Activated naive CD8-positive, alpha-beta T cell (primary cell): ENCODE measurements around the gene CFAP77.

Source experiments
- H3K27ac Mint-ChIP-seq: one replicate; pipeline ENCODE4 v1.8.0; 2021; ENCODE audit warnings: mixed read lengths
- H3K27me3 Mint-ChIP-seq: one replicate; pipeline ENCODE4 v1.8.0; 2021; ENCODE audit warnings: mixed read lengths
- H3K36me3 Mint-ChIP-seq: one replicate; pipeline ENCODE4 v1.8.0; 2021; ENCODE audit warnings: mixed read lengths
- H3K4me1 Mint-ChIP-seq: one replicate; pipeline ENCODE4 v1.8.0; 2021; ENCODE audit warnings: low read depth, mixed read lengths
- H3K4me3 Mint-ChIP-seq: one replicate; pipeline ENCODE4 v1.8.0; 2021; ENCODE audit warnings: mild to moderate bottlenecking, mixed read lengths
- H3K9me3 Mint-ChIP-seq: one replicate; pipeline ENCODE4 v1.8.0; 2021; ENCODE audit warnings: low read depth, mixed read lengths

CFAP77 gene

DNA sequence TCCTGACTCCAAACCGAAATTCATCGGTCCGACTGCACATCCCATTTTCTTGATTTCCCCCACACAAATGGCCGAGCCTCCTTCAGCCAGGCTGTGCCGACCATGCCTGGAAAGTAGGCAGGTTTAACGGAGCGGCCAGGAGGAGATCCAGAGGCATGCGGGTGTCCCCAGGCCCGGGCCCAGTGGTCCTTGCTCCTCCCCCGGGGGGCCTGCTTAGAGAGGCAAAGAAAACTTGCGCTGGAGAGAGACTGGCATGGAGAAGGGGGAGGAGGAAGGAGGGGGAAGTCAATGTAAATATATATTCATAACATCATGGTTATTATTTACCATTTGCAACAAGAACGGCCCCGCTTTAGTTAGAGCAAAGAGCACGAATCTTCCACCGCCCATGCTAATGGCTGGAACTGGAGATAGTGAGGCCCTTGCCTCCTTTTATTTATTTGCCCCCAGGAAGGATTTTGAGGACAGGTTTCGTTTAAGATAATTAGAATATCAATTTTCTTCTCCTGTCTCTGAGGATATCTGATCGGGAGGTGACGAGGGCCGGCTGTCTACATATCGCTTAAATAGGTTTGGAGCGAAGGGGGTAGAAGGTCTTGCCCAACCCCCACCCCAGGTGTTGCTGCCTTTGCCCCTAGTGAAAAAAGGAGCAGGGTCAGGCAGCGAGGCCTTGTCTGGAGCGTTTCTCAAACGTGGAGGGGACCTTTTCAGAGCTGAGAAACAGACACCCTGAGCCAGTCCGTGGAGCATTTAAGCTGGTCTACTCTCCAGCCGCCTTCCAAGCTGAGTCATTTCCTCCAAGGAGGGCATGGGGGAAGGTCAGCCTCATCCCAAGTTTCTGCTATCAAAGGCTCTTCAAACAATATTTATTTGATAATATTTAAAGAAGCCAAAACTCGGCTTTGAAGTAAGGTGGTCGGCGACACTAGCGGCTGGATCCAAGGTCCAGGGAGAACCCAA lies 174.9 kb downstream of the CFAP77 start:
- H3K4me3 Mint-ChIP-seq: no peak overlapping the region
- no peaks in the 10 kb centered on the region for H3K9me3 Mint-ChIP-seq
- H3K36me3 Mint-ChIP-seq: no peaks in the 10 kb centered on the region
- peaks cover 16% of the 10 kb centered on the region for H3K4me1 Mint-ChIP-seq
- H3K27ac Mint-ChIP-seq: no peak overlapping the region
- peaks cover 33% of the 10 kb centered on the region for H3K27me3 Mint-ChIP-seq

- H3K27ac Mint-ChIP-seq: peak overlapping the region; percentile 72
- no peaks in the 10 kb centered on the region for H3K9me3 Mint-ChIP-seq
- H3K4me1 Mint-ChIP-seq: peaks cover 17% of the 10 kb centered on the region
- peaks cover 34% of the 10 kb centered on the region for H3K27me3 Mint-ChIP-seq
- H3K36me3 Mint-ChIP-seq: no peaks in the 10 kb centered on the region
- H3K4me3 Mint-ChIP-seq: peak overlapping the region; percentile 13
Measured at GRCh38 chr9:132585954-132586829, 176.2 kb downstream of the CFAP77 start.

DNA sequence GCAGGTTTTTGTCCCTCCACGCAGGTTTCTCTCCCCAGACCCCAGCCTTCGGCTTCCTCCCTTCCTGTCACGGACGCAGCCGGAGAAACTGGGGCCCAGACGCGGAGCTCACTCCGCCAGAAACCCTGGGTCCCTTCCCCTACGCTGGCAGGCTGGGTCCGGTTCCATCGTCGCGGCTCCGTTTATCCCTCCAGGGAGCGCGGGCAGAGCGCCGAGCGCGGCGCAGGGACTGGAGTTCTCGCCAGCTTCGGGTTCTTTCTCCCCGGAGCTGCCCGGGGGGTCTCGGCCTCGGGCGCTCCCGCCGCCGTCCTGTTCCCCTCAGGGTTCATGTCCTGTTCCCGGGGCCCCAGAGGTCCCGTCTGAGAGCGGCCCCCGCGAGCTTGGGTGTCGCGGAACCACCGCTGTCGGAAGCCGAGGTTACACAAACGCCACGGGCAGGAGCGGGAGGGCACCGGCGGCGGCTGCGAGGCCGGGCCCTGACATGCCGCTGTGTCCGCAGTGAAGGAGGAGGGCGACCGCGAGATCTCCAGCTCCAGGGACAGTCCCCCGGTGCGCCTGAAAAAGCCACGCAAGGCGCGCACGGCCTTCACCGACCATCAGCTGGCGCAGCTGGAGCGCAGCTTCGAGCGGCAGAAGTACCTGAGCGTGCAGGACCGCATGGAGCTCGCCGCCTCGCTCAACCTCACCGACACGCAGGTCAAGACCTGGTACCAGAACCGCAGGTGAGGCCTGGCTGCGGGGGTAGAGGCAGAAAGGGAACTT lies 177.0 kb downstream of the CFAP77 start:
- Mint-ChIP-seq H3K9me3 (no peaks in the 10 kb centered on the region), H3K4me3 (no peak overlapping the region), H3K36me3 (no peaks in the 10 kb centered on the region), H3K4me1 (peaks cover 12% of the 10 kb centered on the region), H3K27ac (no peak overlapping the region), H3K27me3 (peaks cover 29% of the 10 kb centered on the region)

GRCh38 chr9:132587592-132587955 lies 177.6 kb downstream of the CFAP77 start:
- H3K9me3 Mint-ChIP-seq: no peaks in the 10 kb centered on the region
- peaks cover 12% of the 10 kb centered on the region for H3K4me1 Mint-ChIP-seq
- no peaks in the 10 kb centered on the region for H3K36me3 Mint-ChIP-seq
- peaks cover 29% of the 10 kb centered on the region for H3K27me3 Mint-ChIP-seq
- H3K4me3 Mint-ChIP-seq: no peak overlapping the region
- no peak overlapping the region for H3K27ac Mint-ChIP-seq

DNA sequence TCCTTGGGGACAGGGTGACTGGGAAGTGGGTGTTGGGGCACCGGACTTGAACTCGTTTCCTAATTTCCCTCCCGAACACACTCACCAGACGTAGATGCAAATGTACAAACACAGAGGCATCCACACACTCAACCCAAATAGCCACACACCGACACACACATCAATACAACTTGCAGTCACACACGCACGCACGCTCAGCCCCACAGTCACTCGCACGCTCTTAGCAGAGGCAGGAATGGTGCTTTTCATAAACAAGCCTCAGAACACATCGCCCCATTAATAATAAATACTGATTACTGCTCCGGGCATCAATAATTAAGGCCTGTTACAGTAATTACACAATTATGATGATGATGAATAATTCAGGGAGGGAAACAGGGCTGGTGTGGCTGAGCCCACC lies 178.1 kb downstream of the CFAP77 start:
- H3K27ac Mint-ChIP-seq: no peak overlapping the region
- no peaks in the 10 kb centered on the region for H3K9me3 Mint-ChIP-seq
- peaks cover 12% of the 10 kb centered on the region for H3K4me1 Mint-ChIP-seq
- H3K27me3 Mint-ChIP-seq: peaks cover 30% of the 10 kb centered on the region
- no peak overlapping the region for H3K4me3 Mint-ChIP-seq
- H3K36me3 Mint-ChIP-seq: no peaks in the 10 kb centered on the region

GRCh38 chr9:132588501-132589147 lies 178.6 kb downstream of the CFAP77 start:
- Mint-ChIP-seq H3K27me3 (peaks cover 27% of the 10 kb centered on the region), H3K36me3 (peaks cover 4% of the 10 kb centered on the region), H3K27ac (no peak overlapping the region)

GRCh38 chr9:132589148-132590036 lies 179.4 kb downstream of the CFAP77 start:
- Mint-ChIP-seq H3K36me3 (peaks cover 5% of the 10 kb centered on the region), H3K9me3 (no peaks in the 10 kb centered on the region), H3K27ac (no peak overlapping the region), H3K27me3 (peaks cover 25% of the 10 kb centered on the region), H3K4me3 (no peak overlapping the region), H3K4me1 (peaks cover 12% of the 10 kb centered on the region)

More at GRCh38 chr9:132588501-132589147, 178.6 kb downstream of the CFAP77 start:
- H3K9me3 Mint-ChIP-seq: no peaks in the 10 kb centered on the region
- H3K4me1 Mint-ChIP-seq: peaks cover 12% of the 10 kb centered on the region
- no peak overlapping the region for H3K4me3 Mint-ChIP-seq

- Mint-ChIP-seq H3K4me1 (peaks cover 12% of the 10 kb centered on the region), H3K9me3 (no peaks in the 10 kb centered on the region), H3K27me3 (peaks cover 20% of the 10 kb centered on the region), H3K27ac (no peak overlapping the region), H3K36me3 (peaks cover 5% of the 10 kb centered on the region), H3K4me3 (no peak overlapping the region)
Measured at GRCh38 chr9:132590037-132590317, 180.0 kb downstream of the CFAP77 start.

- Mint-ChIP-seq H3K36me3 (peaks cover 5% of the 10 kb centered on the region), H3K9me3 (no peaks in the 10 kb centered on the region), H3K4me1 (peaks cover 12% of the 10 kb centered on the region), H3K27ac (no peak overlapping the region), H3K27me3 (peaks cover 18% of the 10 kb centered on the region), H3K4me3 (no peak overlapping the region)
Measured at GRCh38 chr9:132590318-132591182, 180.5 kb downstream of the CFAP77 start.

- H3K4me3 Mint-ChIP-seq: no peak overlapping the region
- H3K27me3 Mint-ChIP-seq: peaks cover 12% of the 10 kb centered on the region
- no peaks in the 10 kb centered on the region for H3K9me3 Mint-ChIP-seq
- H3K4me1 Mint-ChIP-seq: peaks cover 10% of the 10 kb centered on the region
- no peak overlapping the region for H3K27ac Mint-ChIP-seq
- peaks cover 11% of the 10 kb centered on the region for H3K36me3 Mint-ChIP-seq
Measured at GRCh38 chr9:132591244-132591643, 181.2 kb downstream of the CFAP77 start.

- Mint-ChIP-seq H3K4me3 (no peak overlapping the region), H3K9me3 (no peaks in the 10 kb centered on the region), H3K27ac (no peak overlapping the region), H3K4me1 (peaks cover 7% of the 10 kb centered on the region), H3K36me3 (peaks cover 16% of the 10 kb centered on the region), H3K27me3 (peaks cover 13% of the 10 kb centered on the region)
Measured at GRCh38 chr9:132591751-132592314, 181.8 kb downstream of the CFAP77 start.

- Mint-ChIP-seq H3K4me1 (peaks cover 7% of the 10 kb centered on the region), H3K27ac (no peak overlapping the region), H3K36me3 (peaks cover 16% of the 10 kb centered on the region), H3K9me3 (no peaks in the 10 kb centered on the region), H3K4me3 (no peak overlapping the region), H3K27me3 (peaks cover 13% of the 10 kb centered on the region)
Measured at GRCh38 chr9:132592451-132592850, 182.4 kb downstream of the CFAP77 start.

DNA sequence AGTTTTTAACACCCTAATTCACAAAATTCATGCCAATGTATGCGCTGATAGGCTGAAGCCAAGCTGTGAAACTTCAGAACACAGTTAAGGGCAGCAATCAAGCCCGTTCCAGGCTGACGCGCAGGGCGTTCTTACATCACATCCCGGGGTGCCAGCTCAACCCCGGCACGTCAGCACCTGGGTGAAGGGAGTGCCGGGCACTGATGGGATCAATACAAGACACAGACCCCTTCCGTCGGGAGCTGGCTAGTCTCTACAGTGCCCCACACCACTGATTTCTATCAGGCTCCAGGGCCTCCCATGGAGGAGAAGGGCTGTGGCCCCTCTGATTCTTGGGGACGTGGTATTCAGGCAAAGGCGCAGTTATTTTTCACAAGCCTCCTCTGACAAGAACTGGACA lies 184.4 kb downstream of the CFAP77 start:
- H3K4me1 Mint-ChIP-seq: peaks cover 2% of the 10 kb centered on the region
- H3K36me3 Mint-ChIP-seq: peaks cover 25% of the 10 kb centered on the region
- no peak overlapping the region for H3K4me3 Mint-ChIP-seq
- H3K27ac Mint-ChIP-seq: no peak overlapping the region
- peaks cover 7% of the 10 kb centered on the region for H3K27me3 Mint-ChIP-seq
- H3K9me3 Mint-ChIP-seq: no peaks in the 10 kb centered on the region
